GM12874 (cell line): ENCODE data around the gene MBLAC1.

Experiments
- TF ChIP-seq, protein P1 (sequence below): IDR thresholded peaks from 2 replicates; pipeline ENCODE4 v1.5.1; 2011; ENCODE audit warnings: low read depth, mild to moderate bottlenecking, control low read depth, low read length, moderate library complexity; ENCODE audit not compliant: insufficient read depth

Gene MBLAC1

DNA sequence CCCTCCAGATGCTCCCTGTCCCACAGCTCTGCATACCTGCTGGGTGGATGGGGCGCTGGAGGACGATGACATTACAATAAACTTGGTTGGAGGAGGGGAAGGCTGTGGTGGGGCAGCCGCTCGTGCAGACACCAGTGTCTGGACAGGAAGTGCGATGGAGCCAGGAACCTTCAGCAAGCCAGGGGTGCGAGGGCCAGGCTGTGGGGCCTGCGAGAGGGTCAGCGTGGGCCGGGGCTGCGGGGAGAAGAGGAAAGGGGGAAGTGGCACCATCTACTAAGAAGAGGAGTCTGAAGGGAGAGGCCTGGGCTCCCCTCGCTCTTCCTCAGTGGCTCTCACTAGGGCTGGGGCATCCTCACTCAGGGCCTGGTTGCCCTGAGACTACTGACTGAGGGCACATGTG, 18.9 kb upstream of the MBLAC1 start:
- TF ChIP-seq, protein P1, sequence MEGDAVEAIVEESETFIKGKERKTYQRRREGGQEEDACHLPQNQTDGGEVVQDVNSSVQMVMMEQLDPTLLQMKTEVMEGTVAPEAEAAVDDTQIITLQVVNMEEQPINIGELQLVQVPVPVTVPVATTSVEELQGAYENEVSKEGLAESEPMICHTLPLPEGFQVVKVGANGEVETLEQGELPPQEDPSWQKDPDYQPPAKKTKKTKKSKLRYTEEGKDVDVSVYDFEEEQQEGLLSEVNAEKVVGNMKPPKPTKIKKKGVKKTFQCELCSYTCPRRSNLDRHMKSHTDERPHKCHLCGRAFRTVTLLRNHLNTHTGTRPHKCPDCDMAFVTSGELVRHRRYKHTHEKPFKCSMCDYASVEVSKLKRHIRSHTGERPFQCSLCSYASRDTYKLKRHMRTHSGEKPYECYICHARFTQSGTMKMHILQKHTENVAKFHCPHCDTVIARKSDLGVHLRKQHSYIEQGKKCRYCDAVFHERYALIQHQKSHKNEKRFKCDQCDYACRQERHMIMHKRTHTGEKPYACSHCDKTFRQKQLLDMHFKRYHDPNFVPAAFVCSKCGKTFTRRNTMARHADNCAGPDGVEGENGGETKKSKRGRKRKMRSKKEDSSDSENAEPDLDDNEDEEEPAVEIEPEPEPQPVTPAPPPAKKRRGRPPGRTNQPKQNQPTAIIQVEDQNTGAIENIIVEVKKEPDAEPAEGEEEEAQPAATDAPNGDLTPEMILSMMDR, result no peak

DNA sequence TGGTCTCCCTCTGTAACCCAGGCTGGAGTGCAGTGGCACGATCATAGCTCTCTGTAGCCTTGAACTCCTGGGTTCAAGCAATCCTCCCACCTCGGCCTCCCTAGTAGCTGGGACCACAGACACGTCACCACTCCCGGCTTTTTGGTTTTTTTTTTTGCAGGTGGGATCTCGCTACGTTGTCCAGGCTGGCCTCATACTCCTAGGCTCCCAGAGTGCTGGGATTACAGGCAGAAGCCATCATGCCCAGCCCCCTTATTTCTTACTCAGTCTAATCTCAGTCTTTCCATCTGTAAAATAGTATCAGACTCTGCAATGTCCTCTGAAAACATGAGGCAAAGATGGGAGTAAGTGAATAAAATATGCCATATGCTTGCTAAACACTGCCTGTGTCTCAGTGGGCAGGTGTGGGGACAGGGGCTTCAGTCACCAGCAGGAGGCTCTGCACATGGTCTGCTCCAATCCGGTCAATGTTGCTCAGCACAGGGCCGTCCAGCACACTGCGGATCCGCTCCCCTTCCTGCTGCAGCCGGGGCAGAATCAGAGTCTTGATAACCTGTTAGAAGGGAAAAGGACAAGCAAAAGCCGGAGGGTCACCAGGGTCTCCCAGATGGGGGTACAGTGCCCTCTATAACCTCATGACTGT, 17.1 kb upstream of the MBLAC1 start:
- TF ChIP-seq, protein P1, result no peak

DNA sequence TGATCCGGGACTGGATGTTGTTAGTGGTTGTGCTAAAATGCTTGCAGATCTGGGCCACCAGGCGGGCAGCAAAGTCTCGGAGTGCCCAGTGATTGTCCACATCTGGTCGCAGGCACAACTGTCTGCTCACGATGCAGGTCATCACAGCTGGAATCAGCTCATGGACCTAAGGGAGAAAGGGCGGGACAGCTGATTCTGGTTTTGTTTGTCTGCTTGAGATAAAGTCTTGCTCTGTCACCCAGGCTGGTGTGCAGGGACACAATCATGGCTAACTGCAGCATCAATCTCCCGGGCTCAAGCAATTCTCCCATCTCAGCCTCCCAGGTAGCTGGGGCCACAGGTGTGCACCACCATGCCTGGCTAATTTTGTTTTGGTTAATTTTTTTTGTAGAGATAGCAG, 15.6 kb upstream of the MBLAC1 start:
- TF ChIP-seq, protein P1, result no peak

DNA sequence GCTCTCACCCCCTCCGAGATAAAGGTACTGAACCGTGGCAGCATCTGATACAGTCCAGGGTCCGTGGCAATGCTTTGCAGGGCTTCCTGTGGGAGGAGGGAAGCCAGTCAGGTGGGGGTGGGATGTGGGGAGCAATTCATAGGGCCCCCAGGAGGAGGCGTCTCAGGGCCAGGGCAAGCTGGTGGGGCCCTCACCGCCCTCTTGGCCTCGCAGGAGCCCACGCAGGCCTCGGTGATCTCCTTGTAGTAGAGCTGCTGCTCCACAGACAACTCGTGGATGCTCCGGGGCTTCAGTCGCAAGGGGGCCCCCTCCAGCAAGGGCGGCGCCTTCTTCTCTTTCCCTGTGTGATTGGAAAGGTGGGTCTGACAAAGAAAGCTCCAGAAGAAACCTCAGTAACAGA, 14.9 kb upstream of the MBLAC1 start:
- TF ChIP-seq, protein P1, result no peak

DNA sequence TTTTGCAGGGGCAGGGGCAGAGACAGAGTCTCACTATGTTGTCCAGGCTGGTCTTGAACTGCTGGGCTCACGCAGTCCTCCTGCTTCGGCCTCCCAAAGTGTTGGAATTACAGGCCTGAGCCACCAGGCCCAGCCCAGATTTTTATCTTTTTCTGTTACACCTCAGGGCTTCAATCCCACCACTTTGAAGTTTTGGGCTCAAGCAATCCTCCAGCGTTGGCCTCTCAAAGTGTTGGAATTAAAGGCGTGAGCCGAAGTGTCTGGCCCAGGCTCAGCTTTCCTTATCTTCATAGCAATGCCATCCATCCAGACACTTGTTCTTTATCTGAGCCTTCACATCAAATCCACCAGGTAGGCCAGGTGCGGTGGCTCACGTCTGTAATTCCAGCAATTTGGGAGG, 11.7 kb upstream of the MBLAC1 start:
- TF ChIP-seq, protein P1, result no peak

DNA sequence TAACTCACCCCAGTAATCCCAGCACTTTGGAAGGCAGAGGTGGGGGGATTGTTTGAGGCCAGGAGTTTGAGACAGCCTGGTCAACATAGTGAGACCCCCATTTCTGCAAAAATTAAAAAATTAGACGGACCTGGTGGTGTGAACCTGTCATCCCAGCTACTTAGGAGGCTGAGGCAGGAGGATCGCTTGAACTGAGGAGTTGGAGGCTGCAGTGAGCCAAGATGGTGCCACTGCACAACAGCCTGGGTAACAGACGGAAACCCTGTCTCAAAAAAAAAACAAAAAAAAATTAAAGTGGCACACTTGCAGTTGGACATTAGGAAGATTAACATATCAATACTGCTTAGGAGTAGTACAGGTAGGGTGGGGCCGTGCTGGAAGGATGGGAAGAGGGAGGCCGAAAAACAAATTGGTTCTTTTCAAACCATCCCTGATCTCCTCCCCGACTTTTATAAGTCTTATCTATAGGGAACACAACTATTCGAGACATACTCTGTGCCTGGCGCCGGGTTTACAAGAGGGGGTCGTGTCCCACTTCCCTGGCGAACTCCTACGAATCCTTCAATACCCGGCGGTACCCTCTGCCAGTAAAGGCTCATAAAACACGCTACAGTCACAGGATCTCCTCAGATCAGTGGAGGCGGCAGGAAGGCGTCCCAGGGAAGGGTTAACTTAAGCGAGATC, 8.2 kb upstream of the MBLAC1 start:
- TF ChIP-seq, protein P1, result no peak

DNA sequence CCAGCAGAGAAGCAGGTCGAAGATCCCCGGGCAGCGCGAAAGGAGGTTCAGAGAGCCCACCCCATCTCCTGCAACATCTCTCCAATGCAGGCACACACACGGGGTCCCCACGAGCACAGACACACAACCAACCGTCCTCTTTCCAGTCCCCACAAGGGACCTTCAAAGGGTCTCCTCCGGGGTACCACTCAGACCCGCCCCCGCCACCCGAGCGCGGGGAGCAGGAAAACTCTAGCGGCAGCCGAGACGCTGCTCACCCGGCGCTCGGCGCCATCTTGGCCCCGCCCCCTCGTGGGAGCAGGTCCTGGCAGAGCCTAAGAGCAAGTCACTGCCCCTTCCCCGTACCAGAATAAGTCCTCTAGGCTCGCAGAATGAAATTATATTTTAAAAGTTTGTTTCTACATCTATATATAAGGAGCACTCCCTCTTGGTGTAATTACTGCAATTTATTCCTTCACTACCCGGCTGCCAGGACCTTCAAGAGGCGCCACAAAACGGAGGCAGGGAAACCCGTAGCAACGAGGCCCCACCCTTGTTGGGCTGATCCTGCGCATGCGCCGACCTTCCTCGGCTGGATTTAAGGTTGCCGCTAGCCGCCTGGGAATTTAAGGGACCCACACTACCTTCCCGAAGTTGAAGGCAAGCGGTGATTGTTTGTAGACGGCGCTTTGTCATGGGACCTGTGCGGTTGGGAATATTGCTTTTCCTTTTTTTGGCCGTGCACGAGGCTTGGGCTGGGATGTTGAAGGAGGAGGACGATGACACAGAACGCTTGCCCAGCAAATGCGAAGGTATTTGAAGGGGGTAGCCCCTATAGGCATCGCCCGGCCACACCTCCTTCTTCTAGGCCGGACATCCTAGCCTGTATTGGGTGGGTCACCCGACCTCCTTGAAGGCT, 7.4 kb upstream of the MBLAC1 start, which contains the start of the genes CNPY4 and TAF6:
Gene CNPY4, plus strand, starts transcription at position 563 of the 898 bp plus-strand sequence. Its CDS starts 111 bp downstream, at position 674.
Gene TAF6, minus strand, starts transcription at position 287 of the 898 bp plus-strand sequence. CDS start 5,149 bp downstream, outside the sequence.
- TF ChIP-seq, protein P1, result no peak
